Measurements from ENCODE around the gene ACRV1. TPM values are rescaled to one million over a fixed set of nuclear protein-coding genes. Genes with fewer than 3 reads are reported as not detected.
"Not testable (repeated sequence)": the region's sequence is repeated elsewhere in the genome, so short reads cannot be mapped to it uniquely, and the experiment has no call there.

The ACRV1 gene
- 0.52 TPM for total RNA-seq

GRCh38 chr11:125680747-125681146, at the start of gene ACRV1:
TSS of gene ACRV1 (minus strand) at chr11:125680847. CDS start at chr11:125680780, 67 bp downstream.
- Histone ChIP-seq H3K4me1 (ENCODE audit: control insufficient read depth in 3 of 3, insufficient read depth in 3 of 3, low read length in 3 of 3) (no peaks in the 10 kb centered on the region), H3K4me3 (ENCODE audit: low read length in 3 of 3) (no peak within 1 kb of the TSS), H3K27me3 (ENCODE audit: control insufficient read depth in 3 of 3, insufficient read depth in 3 of 3, low read length in 3 of 3) (no peaks in the 10 kb centered on the region), H3K36me3 (ENCODE audit: control insufficient read depth in 3 of 3, insufficient read depth in 3 of 3, low read length in 3 of 3) (no peaks in the 10 kb centered on the region), H3K27ac (ENCODE audit: low read depth, low read length) (no peak within 1 kb of the TSS), H3K9me3 (ENCODE audit: control insufficient read depth in 3 of 3, low read length in 3 of 3) (no peaks in the 10 kb centered on the region), H3K9ac (ENCODE audit: low read depth in 1 of 3, low read length in 3 of 3) (no peak within 1 kb of the TSS)

- Histone ChIP-seq H3K4me1 (ENCODE audit: control insufficient read depth in 3 of 3, insufficient read depth in 3 of 3, low read length in 3 of 3) (no peaks in the 10 kb centered on the region), H3K4me3 (ENCODE audit: low read length in 3 of 3) (no peak overlapping the region), H3K27me3 (ENCODE audit: control insufficient read depth in 3 of 3, insufficient read depth in 3 of 3, low read length in 3 of 3) (no peaks in the 10 kb centered on the region), H3K9ac (ENCODE audit: low read depth in 1 of 3, low read length in 3 of 3) (no peak overlapping the region), H3K27ac (ENCODE audit: low read depth, low read length) (no peak overlapping the region), H3K36me3 (ENCODE audit: control insufficient read depth in 3 of 3, insufficient read depth in 3 of 3, low read length in 3 of 3) (no peaks in the 10 kb centered on the region), H3K9me3 (ENCODE audit: control insufficient read depth in 3 of 3, low read length in 3 of 3) (no peaks in the 10 kb centered on the region)
These were observed 48.3 kb upstream of the ACRV1 start for GRCh38 chr11:125728969-125729368.

- Histone ChIP-seq H3K27me3 (ENCODE audit: control insufficient read depth in 3 of 3, insufficient read depth in 3 of 3, low read length in 3 of 3) (peaks cover 0 to 3% (median 0%) of the 10 kb centered on the region in 3 donors), H3K4me3 (ENCODE audit: low read length in 3 of 3) (no peak overlapping the region), H3K9ac (ENCODE audit: low read depth in 1 of 3, low read length in 3 of 3) (no peak overlapping the region), H3K4me1 (ENCODE audit: control insufficient read depth in 3 of 3, insufficient read depth in 3 of 3, low read length in 3 of 3) (no peaks in the 10 kb centered on the region), H3K9me3 (ENCODE audit: control insufficient read depth in 3 of 3, low read length in 3 of 3) (no peaks in the 10 kb centered on the region), H3K27ac (ENCODE audit: low read depth, low read length) (no peak overlapping the region), H3K36me3 (ENCODE audit: control insufficient read depth in 3 of 3, insufficient read depth in 3 of 3, low read length in 3 of 3) (no peaks in the 10 kb centered on the region)
These were observed 43.5 kb upstream of the ACRV1 start for GRCh38 chr11:125724125-125724524.

DNA sequence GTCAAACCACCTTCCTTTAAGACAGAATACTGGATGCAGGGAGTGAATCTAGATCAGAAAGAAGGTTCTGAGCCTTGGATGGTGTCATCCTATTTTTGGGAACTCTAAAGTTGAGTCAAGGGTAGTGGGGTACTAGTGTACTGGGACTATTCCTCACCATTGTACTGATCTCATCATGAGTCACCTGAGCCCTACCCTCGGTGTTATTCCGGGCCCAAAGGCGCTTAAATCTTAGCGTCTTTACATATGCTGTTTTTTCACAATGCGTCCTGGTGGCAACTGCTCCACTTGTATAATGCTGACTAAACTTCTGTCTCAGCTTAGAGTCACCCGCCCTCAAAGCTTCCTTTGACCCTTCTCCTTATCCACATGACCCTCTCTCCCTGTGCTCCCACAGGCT, 40.1 kb upstream of the ACRV1 start:
- no peaks in the 10 kb centered on the region for H3K4me1 ChIP-seq (ENCODE audit: control insufficient read depth in 3 of 3, insufficient read depth in 3 of 3, low read length in 3 of 3)
- no peak overlapping the region for H3K9ac ChIP-seq (ENCODE audit: low read depth in 1 of 3, low read length in 3 of 3)
- H3K27me3 ChIP-seq (ENCODE audit: control insufficient read depth in 3 of 3, insufficient read depth in 3 of 3, low read length in 3 of 3) = peaks cover 0 to 3% (median 0%) of the 10 kb centered on the region in 3 donors
- no peak overlapping the region for H3K4me3 ChIP-seq (ENCODE audit: low read length in 3 of 3)
- no peak overlapping the region for H3K27ac ChIP-seq (ENCODE audit: low read depth, low read length)
- no peaks in the 10 kb centered on the region for H3K9me3 ChIP-seq (ENCODE audit: control insufficient read depth in 3 of 3, low read length in 3 of 3)
- no peaks in the 10 kb centered on the region for H3K36me3 ChIP-seq (ENCODE audit: control insufficient read depth in 3 of 3, insufficient read depth in 3 of 3, low read length in 3 of 3)

DNA sequence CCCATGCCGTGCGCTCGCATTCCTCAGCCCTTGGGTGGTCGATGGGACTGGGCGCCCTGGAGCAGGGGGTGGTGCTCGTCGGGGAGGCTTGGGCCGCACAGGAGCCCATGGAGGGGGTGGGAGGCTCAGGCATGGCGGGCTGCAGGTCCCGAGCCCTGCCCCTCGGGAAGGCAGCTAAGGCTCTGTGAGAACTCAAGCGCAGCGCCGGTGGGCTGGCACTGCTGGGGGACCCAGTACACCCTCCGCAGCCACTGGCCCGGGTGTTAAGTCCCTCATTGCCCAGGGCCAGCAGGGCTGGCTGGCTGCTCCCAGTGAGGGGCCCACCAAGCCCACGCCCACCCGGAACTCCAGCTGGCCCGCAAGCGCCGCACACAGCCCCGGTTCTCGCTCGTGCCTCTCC, 24.0 kb upstream of the ACRV1 start:
- not testable (repeated sequence) for H3K27me3 ChIP-seq (ENCODE audit: control insufficient read depth in 3 of 3, insufficient read depth in 3 of 3, low read length in 3 of 3); H3K4me3 ChIP-seq (ENCODE audit: low read length in 3 of 3); H3K9me3 ChIP-seq (ENCODE audit: control insufficient read depth in 3 of 3, low read length in 3 of 3); H3K36me3 ChIP-seq (ENCODE audit: control insufficient read depth in 3 of 3, insufficient read depth in 3 of 3, low read length in 3 of 3); H3K4me1 ChIP-seq (ENCODE audit: control insufficient read depth in 3 of 3, insufficient read depth in 3 of 3, low read length in 3 of 3); H3K27ac ChIP-seq (ENCODE audit: low read depth, low read length); H3K9ac ChIP-seq (ENCODE audit: low read depth in 1 of 3, low read length in 3 of 3)

GRCh38 chr11:125701858-125702621, 21.4 kb upstream of the ACRV1 start:
- peaks cover 0 to 7% (median 0%) of the 10 kb centered on the region in 3 donors for H3K27me3 ChIP-seq (ENCODE audit: control insufficient read depth in 3 of 3, insufficient read depth in 3 of 3, low read length in 3 of 3)
- no peak overlapping the region for H3K27ac ChIP-seq (ENCODE audit: low read depth, low read length)
- H3K4me3 ChIP-seq (ENCODE audit: low read length in 3 of 3) = no peak overlapping the region

GRCh38 chr11:125701018-125701610, 20.5 kb upstream of the ACRV1 start:
- no peaks in the 10 kb centered on the region for H3K36me3 ChIP-seq (ENCODE audit: control insufficient read depth in 3 of 3, insufficient read depth in 3 of 3, low read length in 3 of 3)
- peaks cover 0 to 7% (median 0%) of the 10 kb centered on the region in 3 donors for H3K27me3 ChIP-seq (ENCODE audit: control insufficient read depth in 3 of 3, insufficient read depth in 3 of 3, low read length in 3 of 3)
- H3K27ac ChIP-seq (ENCODE audit: low read depth, low read length) = no peak overlapping the region
- no peaks in the 10 kb centered on the region for H3K9me3 ChIP-seq (ENCODE audit: control insufficient read depth in 3 of 3, low read length in 3 of 3)
- H3K4me1 ChIP-seq (ENCODE audit: control insufficient read depth in 3 of 3, insufficient read depth in 3 of 3, low read length in 3 of 3) = no peaks in the 10 kb centered on the region
- no peak overlapping the region for H3K4me3 ChIP-seq (ENCODE audit: low read length in 3 of 3)
- no peak overlapping the region for H3K9ac ChIP-seq (ENCODE audit: low read depth in 1 of 3, low read length in 3 of 3)

More at GRCh38 chr11:125701858-125702621, 21.4 kb upstream of the ACRV1 start:
- H3K9me3 ChIP-seq (ENCODE audit: control insufficient read depth in 3 of 3, low read length in 3 of 3) = no peaks in the 10 kb centered on the region
- H3K9ac ChIP-seq (ENCODE audit: low read depth in 1 of 3, low read length in 3 of 3) = no peak overlapping the region
- no peaks in the 10 kb centered on the region for H3K4me1 ChIP-seq (ENCODE audit: control insufficient read depth in 3 of 3, insufficient read depth in 3 of 3, low read length in 3 of 3)
- H3K36me3 ChIP-seq (ENCODE audit: control insufficient read depth in 3 of 3, insufficient read depth in 3 of 3, low read length in 3 of 3) = no peaks in the 10 kb centered on the region

DNA sequence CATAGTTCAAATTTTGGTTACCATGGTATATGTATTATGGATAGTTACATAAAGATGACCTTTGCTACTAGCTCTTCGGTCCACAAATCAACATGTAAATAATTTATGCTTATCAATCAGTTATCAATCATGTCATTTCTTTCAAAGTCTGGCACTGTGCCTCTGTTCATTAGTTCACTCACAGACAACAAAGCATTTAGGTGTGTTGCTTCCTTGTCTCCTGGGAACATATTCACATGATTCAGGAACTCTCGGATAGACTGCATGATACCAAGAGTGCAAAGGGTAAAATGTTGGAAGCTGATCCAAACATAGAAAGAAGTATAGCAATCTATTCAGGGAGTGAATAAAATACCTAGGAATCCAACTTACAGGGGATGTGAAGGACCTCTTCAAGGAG, 14.3 kb upstream of the ACRV1 start:
- Histone ChIP-seq H3K4me1 (ENCODE audit: control insufficient read depth in 3 of 3, insufficient read depth in 3 of 3, low read length in 3 of 3) (no peaks in the 10 kb centered on the region), H3K36me3 (ENCODE audit: control insufficient read depth in 3 of 3, insufficient read depth in 3 of 3, low read length in 3 of 3) (no peaks in the 10 kb centered on the region), H3K27me3 (ENCODE audit: control insufficient read depth in 3 of 3, insufficient read depth in 3 of 3, low read length in 3 of 3) (peaks cover 0 to 8% (median 0%) of the 10 kb centered on the region in 3 donors), H3K27ac (ENCODE audit: low read depth, low read length) (no peak overlapping the region), H3K4me3 (ENCODE audit: low read length in 3 of 3) (no peak overlapping the region), H3K9ac (ENCODE audit: low read depth in 1 of 3, low read length in 3 of 3) (no peak overlapping the region), H3K9me3 (ENCODE audit: control insufficient read depth in 3 of 3, low read length in 3 of 3) (no peaks in the 10 kb centered on the region)

DNA sequence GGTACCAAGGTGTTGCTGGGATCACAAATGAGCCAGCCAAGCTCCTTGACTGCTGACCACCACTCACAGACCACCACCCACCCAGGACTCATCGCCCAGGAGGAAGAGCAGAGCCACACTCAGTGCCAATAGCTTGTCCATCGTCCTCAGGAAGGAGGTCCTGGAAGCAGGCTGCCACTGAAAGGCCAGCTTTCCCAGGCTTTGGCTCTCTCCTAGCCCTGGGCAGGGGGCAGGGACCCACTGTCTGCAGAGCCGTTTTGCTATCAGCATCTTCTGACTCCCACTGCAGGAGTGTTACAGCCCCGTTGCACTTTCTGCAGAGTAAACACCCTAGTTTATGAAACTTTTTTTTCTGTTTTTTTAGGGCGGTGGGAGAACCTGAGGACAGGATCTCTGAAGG, 12.2 kb upstream of the ACRV1 start:
- H3K36me3 ChIP-seq (ENCODE audit: control insufficient read depth in 3 of 3, insufficient read depth in 3 of 3, low read length in 3 of 3) = no peaks in the 10 kb centered on the region
- no peak overlapping the region for H3K4me3 ChIP-seq (ENCODE audit: low read length in 3 of 3)
- no peak overlapping the region for H3K27ac ChIP-seq (ENCODE audit: low read depth, low read length)
- no peaks in the 10 kb centered on the region for H3K9me3 ChIP-seq (ENCODE audit: control insufficient read depth in 3 of 3, low read length in 3 of 3)
- no peak overlapping the region for H3K9ac ChIP-seq (ENCODE audit: low read depth in 1 of 3, low read length in 3 of 3)
- H3K4me1 ChIP-seq (ENCODE audit: control insufficient read depth in 3 of 3, insufficient read depth in 3 of 3, low read length in 3 of 3) = no peaks in the 10 kb centered on the region
- H3K27me3 ChIP-seq (ENCODE audit: control insufficient read depth in 3 of 3, insufficient read depth in 3 of 3, low read length in 3 of 3) = peaks cover 0 to 2% (median 0%) of the 10 kb centered on the region in 3 donors

DNA sequence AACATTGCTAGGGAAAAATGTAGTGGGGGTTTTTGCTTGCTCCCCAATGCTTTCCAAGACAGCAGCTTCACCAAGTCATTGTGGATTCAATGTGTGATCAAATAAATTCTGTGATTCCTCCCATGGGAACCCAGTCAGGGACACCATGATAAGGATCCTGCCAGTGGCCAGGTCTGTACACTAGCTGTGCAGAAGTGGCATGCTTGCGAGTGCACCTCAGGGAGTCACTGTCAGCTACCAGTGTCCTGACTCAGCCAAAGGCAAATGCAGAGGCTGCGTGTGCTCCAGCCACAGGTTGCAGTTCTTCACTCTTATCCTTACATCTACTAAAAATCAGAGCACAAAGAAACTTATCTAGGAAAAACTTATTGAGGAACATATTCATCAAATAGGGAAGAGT, 9.4 kb upstream of the ACRV1 start:
- no peaks in the 10 kb centered on the region for H3K4me1 ChIP-seq (ENCODE audit: control insufficient read depth in 3 of 3, insufficient read depth in 3 of 3, low read length in 3 of 3)
- peaks cover 0 to 2% (median 0%) of the 10 kb centered on the region in 3 donors for H3K27me3 ChIP-seq (ENCODE audit: control insufficient read depth in 3 of 3, insufficient read depth in 3 of 3, low read length in 3 of 3)
- H3K9me3 ChIP-seq (ENCODE audit: control insufficient read depth in 3 of 3, low read length in 3 of 3) = no peaks in the 10 kb centered on the region
- H3K9ac ChIP-seq (ENCODE audit: low read depth in 1 of 3, low read length in 3 of 3) = no peak overlapping the region
- H3K36me3 ChIP-seq (ENCODE audit: control insufficient read depth in 3 of 3, insufficient read depth in 3 of 3, low read length in 3 of 3) = no peaks in the 10 kb centered on the region
- H3K27ac ChIP-seq (ENCODE audit: low read depth, low read length) = no peak overlapping the region
- no peak overlapping the region for H3K4me3 ChIP-seq (ENCODE audit: low read length in 3 of 3)
